ENCODE measurements around the gene ANKRD44. TPM values are rescaled to one million over a fixed set of nuclear protein-coding genes. Genes with fewer than 3 reads are reported as not detected.

Gene ANKRD44
- total and polyA plus RNA-seq, 12 donors = 1.1 to 20.1 (median 6.9) TPM

DNA sequence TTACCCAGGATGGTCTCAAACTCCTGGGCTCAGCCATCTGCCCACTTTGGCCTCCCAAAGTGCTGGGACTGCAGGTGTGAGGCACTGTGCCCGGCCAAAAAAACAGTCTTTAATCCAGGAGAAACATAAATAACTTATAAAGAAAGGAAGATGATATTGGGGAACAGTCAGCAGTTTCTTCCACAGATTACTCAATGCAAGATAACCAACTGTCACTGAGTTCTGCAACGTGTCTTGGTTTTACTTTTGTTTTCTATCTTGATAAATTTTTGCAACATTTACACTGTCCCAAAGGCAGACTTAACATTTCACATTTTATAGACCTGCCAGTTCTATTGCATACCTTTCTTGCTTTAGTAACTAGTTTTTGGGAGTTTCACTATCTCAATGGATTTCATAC is 71.1 kb downstream of the ANKRD44 start:
- TF ChIP-seq CTCF (IDR thresholded peaks at IDR 0.05) = no peak
- Histone ChIP-seq H3K4me1 (peaks cover 0 to 90% (median 4%) of the 10 kb centered on the region in 9 donors), H3K27me3 (no peaks in the 10 kb centered on the region), H3K36me3 (no peaks in the 10 kb centered on the region), H3K4me3 (peak overlapping the region in 1 of 10 donors; percentile 31), H3K9me3 (no peaks in the 10 kb centered on the region), H3K27ac (peak overlapping the region in 1 of 10 donors; percentile 84)
- DNase-seq (no peak), ATAC-seq (no peak)
- intact Hi-C loops (cut with DNase I) = no loop called here
- WGBS, 2 donors = 71 to 75% methylated on average over 2 of the region's 2 CpGs

DNA sequence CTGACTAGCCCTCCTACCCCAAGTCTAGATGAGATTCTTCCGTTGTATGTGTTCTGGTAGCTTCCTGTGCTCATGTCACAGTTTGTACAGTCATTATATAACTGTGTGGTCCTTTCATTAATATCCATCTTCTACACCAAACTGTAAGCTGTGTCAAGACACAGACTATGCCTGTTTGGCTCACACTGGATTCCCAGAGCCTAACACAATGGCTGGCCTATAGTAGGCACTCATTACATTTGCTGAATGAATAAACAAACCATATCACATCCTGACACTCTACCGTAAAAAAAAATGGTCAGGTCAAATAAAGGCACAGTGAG is 72.6 kb downstream of the ANKRD44 start:
- H3K4me3 ChIP-seq = no peak overlapping the region
- H3K36me3 ChIP-seq = no peaks in the 10 kb centered on the region
- peaks cover 0 to 97% (median 4%) of the 10 kb centered on the region in 9 donors for H3K4me1 ChIP-seq
- 69 to 78% methylated on average over 2 of the region's 2 CpGs for WGBS, 2 donors
- no peak for TF ChIP-seq CTCF (IDR thresholded peaks at IDR 0.05)
- no peak for ATAC-seq
- no peak for DNase-seq
- intact Hi-C loops (cut with DNase I) = no loop called here
- H3K9me3 ChIP-seq = no peaks in the 10 kb centered on the region
- H3K27ac ChIP-seq = peak overlapping the region in 1 of 10 donors; percentile 84
- no peaks in the 10 kb centered on the region for H3K27me3 ChIP-seq

DNA sequence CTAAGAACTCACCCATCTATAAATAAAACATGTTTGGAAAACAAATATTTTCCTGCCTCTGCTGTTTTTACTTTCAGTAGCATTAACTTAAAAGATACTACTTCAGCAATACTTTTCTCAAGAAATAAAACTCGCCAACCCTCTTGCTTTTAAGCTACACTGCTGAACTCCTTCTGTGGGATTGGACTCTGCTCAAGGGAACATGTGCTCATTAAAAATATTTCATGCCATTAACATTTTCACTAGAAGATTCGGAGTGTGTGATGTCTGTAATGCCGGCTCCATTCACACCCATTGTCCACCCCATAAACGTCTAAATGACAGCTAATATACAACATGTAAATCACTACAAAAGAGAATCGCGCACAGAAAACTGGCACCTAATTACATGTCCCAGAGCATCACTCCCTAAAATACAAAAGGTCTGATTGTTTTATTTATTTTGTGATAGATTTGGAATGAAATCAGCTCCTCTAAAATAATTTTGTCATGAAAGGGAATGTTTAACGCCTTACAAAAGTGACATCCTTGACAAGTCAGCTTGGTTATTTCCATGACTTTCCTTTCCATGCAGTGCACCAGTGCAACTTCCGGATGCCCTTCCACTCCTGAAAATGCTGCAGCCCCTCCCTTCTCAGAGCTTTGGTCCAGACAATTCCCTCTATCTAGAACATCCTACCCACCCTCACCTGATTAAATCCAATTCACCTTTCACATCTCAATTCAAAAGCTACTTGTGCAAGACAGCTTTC is 73.1 kb downstream of the ANKRD44 start:
- no peaks in the 10 kb centered on the region for H3K36me3 ChIP-seq
- H3K27me3 ChIP-seq = no peaks in the 10 kb centered on the region
- peaks cover 0 to 91% (median 4%) of the 10 kb centered on the region in 9 donors for H3K4me1 ChIP-seq
- 80 to 82% methylated on average over 8 of the region's 8 CpGs for WGBS, 2 donors
- no peaks in the 10 kb centered on the region for H3K9me3 ChIP-seq
- no peak for TF ChIP-seq CTCF (IDR thresholded peaks at IDR 0.05)
- intact Hi-C loops (cut with DNase I) = no loop called here
- ATAC-seq (no peak), DNase-seq (no peak)
- peak overlapping the region in 1 of 10 donors; percentile 84 for H3K27ac ChIP-seq
- H3K4me3 ChIP-seq = no peak overlapping the region

GRCh38 chr2:197236816-197237215 is 73.8 kb downstream of the ANKRD44 start:
- no peak for ATAC-seq

More at GRCh38 chr2:197236816-197237215, 73.8 kb downstream of the ANKRD44 start:
- intact Hi-C loops (cut with DNase I) = no loop called here
- TF ChIP-seq CTCF (IDR thresholded peaks at IDR 0.05) = no peak
- Histone ChIP-seq H3K27me3 (no peaks in the 10 kb centered on the region), H3K4me1 (peaks cover 0 to 85% (median 4%) of the 10 kb centered on the region in 9 donors), H3K27ac (peak overlapping the region in 1 of 10 donors; percentile 84), H3K36me3 (no peaks in the 10 kb centered on the region), H3K9me3 (no peaks in the 10 kb centered on the region), H3K4me3 (no peak overlapping the region)
- WGBS, 2 donors = 69 to 87% methylated on average over 7 of the region's 7 CpGs
- no peak for DNase-seq
